Activated naive CD8-positive, alpha-beta T cell (primary cell): Measurements from ENCODE around the gene MUC2.

ENCODE experiments used
- H3K27ac Mint-ChIP-seq: one replicate; pipeline ENCODE4 v1.8.0; 2021; ENCODE audit warnings: mixed read lengths
- H3K27me3 Mint-ChIP-seq: one replicate; pipeline ENCODE4 v1.8.0; 2021; ENCODE audit warnings: mixed read lengths
- H3K36me3 Mint-ChIP-seq: one replicate; pipeline ENCODE4 v1.8.0; 2021; ENCODE audit warnings: mixed read lengths
- H3K4me1 Mint-ChIP-seq: one replicate; pipeline ENCODE4 v1.8.0; 2021; ENCODE audit warnings: low read depth, mixed read lengths
- H3K4me3 Mint-ChIP-seq: one replicate; pipeline ENCODE4 v1.8.0; 2021; ENCODE audit warnings: mild to moderate bottlenecking, mixed read lengths
- H3K9me3 Mint-ChIP-seq: one replicate; pipeline ENCODE4 v1.8.0; 2021; ENCODE audit warnings: low read depth, mixed read lengths

The MUC2 gene

DNA sequence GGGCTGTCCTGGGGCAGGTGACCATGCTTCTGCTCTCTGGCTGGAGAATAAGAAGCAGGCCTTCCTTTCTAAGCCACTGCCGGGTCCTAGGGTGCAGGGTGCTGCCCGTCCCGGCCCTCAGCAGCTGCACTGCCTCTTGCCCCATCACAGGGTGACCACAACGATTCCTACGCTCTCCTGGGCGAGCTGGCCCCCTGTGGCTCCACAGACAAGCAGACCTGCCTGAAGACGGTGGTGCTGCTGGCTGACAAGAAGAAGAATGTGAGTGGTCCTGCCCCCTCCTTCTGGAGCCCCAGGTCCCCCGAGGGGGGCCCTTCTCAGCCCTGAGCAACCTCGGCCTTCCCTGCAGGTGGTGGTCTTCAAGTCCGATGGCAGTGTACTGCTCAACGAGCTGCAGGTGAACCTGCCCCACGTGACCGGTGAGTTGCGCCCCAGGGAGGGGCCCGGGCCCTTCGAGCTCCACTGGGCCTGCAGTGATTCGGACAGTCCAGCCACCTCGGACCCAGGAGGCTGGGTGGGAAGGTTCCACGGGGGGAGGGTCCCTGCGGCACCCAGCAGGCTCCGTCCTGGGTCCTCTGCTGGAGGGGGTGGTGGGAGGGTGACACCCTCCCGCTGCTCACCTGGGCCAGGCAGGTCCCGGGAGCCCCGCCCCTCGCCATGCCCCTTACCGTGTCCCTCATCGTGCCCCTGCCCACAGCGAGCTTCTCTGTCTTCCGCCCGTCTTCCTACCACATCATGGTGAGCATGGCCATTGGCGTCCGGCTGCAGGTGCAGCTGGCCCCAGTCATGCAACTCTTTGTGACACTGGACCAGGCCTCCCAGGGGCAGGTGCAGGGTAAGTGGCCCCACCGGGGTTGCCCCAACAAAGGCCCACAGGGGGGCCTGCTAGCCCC is 8.3 kb downstream of the MUC2 start:
- no peaks in the 10 kb centered on the region for H3K4me1 Mint-ChIP-seq
- no peaks in the 10 kb centered on the region for H3K27me3 Mint-ChIP-seq
- H3K9me3 Mint-ChIP-seq, result no peaks in the 10 kb centered on the region
- H3K4me3 Mint-ChIP-seq, result no peak overlapping the region
- no peaks in the 10 kb centered on the region for H3K36me3 Mint-ChIP-seq
- no peak overlapping the region for H3K27ac Mint-ChIP-seq

DNA sequence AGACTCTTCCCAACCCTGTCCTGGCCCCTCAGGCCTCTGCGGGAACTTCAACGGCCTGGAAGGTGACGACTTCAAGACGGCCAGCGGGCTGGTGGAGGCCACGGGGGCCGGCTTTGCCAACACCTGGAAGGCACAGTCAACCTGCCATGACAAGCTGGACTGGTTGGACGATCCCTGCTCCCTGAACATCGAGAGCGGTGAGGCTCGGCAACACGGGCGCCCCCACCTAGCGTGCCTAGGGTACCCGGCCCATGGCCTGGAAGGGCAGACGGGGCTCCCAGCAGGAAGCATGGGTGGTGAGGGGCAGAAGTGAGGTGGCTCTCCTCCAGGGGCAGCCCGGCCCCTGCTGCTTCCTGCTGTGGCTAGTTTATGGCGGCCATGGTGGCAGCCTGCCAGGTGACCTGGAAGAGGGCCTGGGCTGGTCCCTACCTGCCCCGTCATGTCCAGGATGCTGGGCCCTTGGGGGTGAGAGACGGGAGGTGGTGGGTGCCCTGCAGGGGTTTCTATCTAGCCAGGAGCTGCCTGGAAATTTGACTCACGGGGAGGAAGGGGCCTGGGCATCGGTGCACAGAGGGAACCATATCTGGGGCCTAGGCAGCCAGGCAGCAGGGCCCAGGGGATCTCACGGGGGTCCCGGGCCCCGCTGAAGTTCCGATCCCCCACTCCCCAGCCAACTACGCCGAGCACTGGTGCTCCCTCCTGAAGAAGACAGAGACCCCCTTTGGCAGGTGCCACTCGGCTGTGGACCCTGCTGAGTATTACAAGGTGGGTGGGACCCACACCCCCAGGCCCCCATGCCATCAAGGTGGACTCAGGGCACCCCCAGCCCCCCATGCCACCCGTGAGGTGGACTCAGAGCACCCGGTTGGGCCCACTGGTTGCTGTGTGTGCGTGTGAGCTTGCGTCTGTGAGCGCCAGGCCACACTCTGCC is 9.2 kb downstream of the MUC2 start:
- H3K27me3 Mint-ChIP-seq, result no peaks in the 10 kb centered on the region
- H3K9me3 Mint-ChIP-seq, result no peaks in the 10 kb centered on the region
- H3K36me3 Mint-ChIP-seq, result no peaks in the 10 kb centered on the region
- H3K27ac Mint-ChIP-seq, result no peak overlapping the region
- no peak overlapping the region for H3K4me3 Mint-ChIP-seq
- no peaks in the 10 kb centered on the region for H3K4me1 Mint-ChIP-seq

DNA sequence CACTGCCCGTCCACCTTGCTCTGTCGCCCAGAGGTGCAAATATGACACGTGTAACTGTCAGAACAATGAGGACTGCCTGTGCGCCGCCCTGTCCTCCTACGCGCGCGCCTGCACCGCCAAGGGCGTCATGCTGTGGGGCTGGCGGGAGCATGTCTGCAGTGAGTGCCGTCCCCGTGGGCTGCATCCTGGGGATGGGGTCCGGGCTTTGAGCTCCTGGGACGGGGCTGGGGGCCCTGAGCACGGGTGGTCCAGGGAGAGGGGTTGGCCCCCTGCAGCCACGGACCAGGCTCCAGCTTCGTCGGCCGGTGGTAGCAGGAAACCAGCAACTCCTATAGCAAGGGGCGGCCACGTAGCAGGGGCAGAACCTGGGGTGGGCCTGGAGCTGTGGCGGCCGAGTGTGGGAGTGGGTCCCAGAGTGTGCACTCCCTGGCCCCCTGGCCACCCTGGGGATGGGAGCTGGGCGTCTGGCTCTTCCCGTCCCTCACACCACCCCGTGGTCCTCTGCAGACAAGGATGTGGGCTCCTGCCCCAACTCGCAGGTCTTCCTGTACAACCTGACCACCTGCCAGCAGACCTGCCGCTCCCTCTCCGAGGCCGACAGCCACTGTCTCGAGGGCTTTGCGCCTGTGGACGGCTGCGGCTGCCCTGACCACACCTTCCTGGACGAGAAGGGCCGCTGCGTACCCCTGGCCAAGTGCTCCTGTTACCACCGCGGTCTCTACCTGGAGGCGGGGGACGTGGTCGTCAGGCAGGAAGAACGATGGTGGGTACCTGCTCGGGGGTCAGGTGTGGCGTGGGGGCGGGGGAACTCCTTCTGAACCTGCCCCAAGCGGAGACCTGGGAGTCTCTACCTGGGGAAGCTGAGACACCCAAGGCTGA is 10.1 kb downstream of the MUC2 start:
- Mint-ChIP-seq H3K27me3 (no peaks in the 10 kb centered on the region), H3K4me3 (no peak overlapping the region), H3K27ac (no peak overlapping the region), H3K4me1 (no peaks in the 10 kb centered on the region), H3K9me3 (no peaks in the 10 kb centered on the region), H3K36me3 (no peaks in the 10 kb centered on the region)

DNA sequence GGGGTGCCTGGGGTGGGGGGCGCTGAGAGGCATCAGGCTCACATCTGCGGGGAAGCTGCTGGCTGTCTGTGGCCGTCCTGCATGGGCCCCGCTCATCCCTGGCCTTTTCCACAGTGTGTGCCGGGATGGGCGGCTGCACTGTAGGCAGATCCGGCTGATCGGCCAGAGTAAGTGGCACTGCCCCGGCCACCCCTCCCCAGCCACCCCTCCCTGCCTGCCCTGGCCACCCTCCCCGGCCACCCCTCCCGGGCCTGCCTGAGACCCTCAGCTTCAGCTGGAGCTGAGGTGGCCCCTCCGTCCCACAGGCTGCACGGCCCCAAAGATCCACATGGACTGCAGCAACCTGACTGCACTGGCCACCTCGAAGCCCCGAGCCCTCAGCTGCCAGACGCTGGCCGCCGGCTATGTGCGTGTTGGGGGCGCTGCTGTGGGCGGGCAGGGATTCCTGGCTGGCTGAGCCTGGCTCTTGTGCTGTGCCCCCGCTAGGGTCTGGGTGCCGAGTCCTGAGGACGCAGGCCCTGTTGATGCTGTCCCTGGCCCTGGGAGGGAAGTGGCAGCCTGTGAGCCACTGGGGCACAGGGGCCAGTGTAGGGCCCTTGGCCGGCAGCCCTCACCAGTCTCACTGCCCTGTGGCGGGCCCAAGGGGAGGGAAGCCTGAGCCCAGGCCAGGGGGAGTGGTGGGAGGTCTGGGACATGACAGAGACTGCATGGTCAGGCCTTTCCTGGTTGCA is 10.9 kb downstream of the MUC2 start:
- no peaks in the 10 kb centered on the region for H3K36me3 Mint-ChIP-seq
- H3K27ac Mint-ChIP-seq, result no peak overlapping the region
- no peak overlapping the region for H3K4me3 Mint-ChIP-seq
- no peaks in the 10 kb centered on the region for H3K9me3 Mint-ChIP-seq
- no peaks in the 10 kb centered on the region for H3K4me1 Mint-ChIP-seq
- no peaks in the 10 kb centered on the region for H3K27me3 Mint-ChIP-seq

DNA sequence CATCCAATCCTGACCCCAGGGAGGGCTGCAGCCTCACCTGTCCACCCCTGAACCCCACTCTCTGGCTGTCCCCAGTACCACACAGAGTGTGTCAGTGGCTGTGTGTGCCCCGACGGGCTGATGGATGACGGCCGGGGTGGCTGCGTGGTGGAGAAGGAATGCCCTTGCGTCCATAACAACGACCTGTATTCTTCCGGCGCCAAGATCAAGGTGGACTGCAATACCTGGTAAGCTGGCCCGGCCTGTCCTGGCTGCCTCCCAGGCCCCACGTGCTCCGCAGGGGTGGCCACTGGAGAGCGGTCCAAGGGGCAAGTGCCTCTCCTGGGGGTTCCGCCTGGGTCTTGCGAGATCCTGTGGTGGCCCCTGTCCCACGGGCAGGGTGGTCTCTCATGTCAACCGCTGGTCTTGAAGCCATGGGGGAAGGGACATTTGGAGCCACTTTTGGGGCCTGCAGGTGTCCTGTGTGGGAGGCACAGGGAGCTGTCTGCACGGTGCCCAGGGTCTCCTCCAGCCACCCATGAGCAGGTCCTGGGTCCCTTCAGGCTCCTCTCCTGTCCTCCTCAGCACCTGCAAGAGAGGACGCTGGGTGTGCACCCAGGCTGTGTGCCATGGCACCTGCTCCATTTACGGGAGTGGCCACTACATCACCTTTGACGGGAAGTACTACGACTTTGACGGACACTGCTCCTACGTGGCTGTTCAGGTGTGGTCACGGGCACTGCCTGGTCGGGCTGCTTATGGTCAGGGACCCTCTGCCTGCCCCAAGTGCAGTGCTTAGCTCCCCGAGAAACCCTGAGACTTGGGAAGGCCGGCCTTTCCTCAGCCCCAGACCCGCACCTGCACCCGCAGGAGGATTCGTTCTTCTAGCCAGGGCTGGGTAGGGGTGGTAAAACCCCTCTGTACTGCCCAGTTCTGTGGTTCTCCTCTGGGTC is 11.8 kb downstream of the MUC2 start:
- H3K27ac Mint-ChIP-seq, result no peak overlapping the region
- no peak overlapping the region for H3K4me3 Mint-ChIP-seq
- H3K27me3 Mint-ChIP-seq, result no peaks in the 10 kb centered on the region
- no peaks in the 10 kb centered on the region for H3K4me1 Mint-ChIP-seq
- no peaks in the 10 kb centered on the region for H3K36me3 Mint-ChIP-seq
- H3K9me3 Mint-ChIP-seq, result no peaks in the 10 kb centered on the region

DNA sequence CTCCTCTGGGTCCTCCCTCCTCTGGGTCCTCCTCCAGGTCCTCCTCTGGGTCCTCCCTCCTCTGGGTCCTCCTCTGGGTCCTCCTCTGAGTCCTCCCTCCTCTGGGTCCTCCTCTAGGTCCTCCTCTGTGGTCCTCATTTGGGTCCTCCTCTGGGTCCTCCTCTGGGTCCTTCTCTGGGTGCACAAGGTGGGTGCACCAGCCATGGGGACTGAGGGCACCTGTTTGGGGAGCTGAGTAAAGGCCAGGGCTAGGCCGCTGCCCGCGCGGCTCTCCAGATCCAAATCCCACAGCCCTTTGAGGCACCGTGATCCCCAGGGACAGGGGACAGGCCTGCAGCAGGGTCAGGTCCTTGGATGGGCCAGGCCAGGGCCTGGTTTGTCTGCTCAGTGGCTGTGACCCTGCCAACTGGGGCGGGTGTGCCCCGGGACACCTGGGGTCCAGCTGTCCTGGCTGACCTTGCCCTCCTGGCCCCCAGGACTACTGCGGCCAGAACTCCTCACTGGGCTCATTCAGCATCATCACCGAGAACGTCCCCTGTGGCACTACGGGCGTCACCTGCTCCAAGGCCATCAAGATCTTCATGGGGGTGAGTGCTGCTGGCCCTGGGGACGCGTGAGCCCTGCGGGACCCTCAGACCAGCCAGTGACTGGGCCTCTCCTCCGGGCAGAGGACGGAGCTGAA is 12.7 kb downstream of the MUC2 start:
- Mint-ChIP-seq H3K4me1 (no peaks in the 10 kb centered on the region), H3K36me3 (no peaks in the 10 kb centered on the region), H3K4me3 (no peak overlapping the region), H3K27me3 (no peaks in the 10 kb centered on the region), H3K27ac (no peak overlapping the region), H3K9me3 (no peaks in the 10 kb centered on the region)

DNA sequence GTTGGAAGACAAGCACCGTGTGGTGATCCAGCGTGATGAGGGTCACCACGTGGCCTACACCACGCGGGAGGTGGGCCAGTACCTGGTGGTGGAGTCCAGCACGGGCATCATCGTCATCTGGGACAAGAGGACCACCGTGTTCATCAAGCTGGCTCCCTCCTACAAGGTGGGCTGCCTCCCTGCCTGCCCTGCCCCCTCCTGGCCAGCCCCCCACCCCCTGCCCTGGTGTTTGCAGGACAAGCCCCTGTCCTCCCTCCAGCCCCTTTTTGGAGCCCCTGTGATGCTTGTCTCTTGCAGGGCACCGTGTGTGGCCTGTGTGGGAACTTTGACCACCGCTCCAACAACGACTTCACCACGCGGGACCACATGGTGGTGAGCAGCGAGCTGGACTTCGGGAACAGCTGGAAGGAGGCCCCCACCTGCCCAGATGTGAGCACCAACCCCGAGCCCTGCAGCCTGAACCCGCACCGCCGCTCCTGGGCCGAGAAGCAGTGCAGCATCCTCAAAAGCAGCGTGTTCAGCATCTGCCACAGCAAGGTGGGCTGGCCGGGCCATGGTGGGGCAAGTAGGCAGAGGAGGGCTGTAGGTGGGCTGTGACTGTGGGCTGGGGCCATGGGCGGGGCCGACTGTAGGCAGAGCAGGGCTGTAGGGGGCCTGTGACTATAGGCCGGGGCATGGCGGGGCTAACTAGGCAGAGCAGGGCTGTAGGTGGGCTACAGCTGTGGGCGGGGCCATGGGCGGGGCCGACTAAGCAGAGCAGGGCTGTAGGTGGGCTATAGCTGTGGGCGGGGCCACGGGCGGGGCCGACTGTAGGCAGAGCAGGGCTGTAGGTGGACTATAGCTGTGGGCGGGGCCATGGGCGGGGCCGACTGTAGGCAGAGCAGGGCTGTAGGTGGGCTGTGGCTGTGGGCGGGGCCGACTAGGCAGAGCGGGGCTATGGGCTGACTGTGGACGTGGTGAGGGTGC is 13.6 kb downstream of the MUC2 start:
- Mint-ChIP-seq H3K27ac (no peak overlapping the region), H3K4me3 (no peak overlapping the region), H3K4me1 (no peaks in the 10 kb centered on the region), H3K9me3 (no peaks in the 10 kb centered on the region), H3K27me3 (no peaks in the 10 kb centered on the region), H3K36me3 (no peaks in the 10 kb centered on the region)

DNA sequence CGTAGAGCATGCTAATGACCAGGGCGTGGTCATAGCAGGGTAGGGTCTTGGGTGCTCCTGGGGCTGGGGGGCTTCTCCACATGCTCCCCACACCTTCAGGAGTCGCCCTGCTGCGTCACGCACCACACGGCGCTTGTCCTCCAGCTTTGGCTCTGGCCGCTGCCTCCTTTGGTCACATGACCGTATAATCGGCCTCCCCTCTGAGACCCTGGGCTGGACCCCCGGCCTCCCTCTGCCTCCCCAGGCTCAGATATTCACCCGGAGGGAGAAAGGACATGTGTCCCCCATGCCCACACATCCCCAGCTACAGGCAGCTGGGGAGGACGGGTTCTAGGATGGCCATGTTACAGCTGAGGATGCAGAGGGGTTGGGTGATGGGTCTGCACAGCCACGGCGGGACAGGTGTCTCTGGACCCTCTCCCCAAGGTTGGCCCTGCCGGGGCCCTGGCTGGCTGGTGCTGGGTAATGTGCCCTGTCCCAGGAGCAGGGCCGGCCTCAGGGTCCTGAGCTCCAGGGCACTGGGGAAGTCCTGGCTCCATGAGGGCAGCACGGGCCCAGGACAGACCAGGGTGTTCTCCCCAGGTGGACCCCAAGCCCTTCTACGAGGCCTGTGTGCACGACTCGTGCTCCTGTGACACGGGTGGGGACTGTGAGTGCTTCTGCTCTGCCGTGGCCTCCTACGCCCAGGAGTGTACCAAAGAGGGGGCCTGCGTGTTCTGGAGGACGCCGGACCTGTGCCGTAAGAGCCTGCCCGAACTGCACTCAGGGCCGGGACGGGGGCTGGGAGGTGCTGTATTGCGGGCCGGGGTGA is 14.5 kb downstream of the MUC2 start:
- Mint-ChIP-seq H3K4me1 (no peaks in the 10 kb centered on the region), H3K4me3 (no peak overlapping the region), H3K9me3 (no peaks in the 10 kb centered on the region), H3K27ac (no peak overlapping the region), H3K36me3 (no peaks in the 10 kb centered on the region), H3K27me3 (no peaks in the 10 kb centered on the region)

DNA sequence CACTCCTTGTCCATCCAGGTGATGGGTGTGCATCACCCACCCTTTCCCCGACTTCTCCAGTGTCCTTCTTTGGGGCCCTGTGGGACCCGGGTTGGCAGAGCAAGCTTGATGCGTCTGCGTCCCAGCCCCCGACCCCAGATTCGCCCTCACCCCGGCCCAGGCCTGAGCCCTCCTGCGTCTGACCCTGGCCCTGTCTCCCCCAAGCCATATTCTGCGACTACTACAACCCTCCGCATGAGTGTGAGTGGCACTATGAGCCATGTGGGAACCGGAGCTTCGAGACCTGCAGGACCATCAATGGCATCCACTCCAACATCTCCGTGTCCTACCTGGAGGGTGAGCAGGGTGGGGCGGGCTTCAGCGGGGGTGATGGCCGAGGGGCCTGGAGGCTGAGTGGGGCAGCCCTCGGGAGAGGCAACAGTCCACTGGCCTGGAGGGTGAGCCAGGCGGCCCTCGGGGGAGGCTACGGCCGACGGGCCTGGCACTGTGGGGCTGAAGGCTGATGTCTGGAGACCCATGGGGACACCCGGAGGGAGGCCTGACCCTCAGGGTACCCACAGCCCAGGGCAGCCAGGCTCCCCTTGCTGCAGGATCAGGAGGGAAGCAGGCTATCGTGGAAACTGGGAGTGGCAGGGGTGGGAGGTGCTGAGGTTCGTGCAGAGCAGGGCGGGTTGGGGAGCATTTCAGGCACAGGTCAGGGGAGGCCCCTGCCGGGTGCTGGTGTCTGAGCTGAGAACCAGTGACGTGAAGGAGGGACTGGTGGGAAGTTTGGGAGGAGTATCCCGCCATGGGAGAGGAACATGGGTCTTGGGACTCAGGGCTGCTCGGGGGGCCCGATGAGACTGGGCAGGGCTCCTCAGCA is 15.3 kb downstream of the MUC2 start:
- H3K4me1 Mint-ChIP-seq, result no peaks in the 10 kb centered on the region
- H3K27me3 Mint-ChIP-seq, result no peaks in the 10 kb centered on the region

DNA sequence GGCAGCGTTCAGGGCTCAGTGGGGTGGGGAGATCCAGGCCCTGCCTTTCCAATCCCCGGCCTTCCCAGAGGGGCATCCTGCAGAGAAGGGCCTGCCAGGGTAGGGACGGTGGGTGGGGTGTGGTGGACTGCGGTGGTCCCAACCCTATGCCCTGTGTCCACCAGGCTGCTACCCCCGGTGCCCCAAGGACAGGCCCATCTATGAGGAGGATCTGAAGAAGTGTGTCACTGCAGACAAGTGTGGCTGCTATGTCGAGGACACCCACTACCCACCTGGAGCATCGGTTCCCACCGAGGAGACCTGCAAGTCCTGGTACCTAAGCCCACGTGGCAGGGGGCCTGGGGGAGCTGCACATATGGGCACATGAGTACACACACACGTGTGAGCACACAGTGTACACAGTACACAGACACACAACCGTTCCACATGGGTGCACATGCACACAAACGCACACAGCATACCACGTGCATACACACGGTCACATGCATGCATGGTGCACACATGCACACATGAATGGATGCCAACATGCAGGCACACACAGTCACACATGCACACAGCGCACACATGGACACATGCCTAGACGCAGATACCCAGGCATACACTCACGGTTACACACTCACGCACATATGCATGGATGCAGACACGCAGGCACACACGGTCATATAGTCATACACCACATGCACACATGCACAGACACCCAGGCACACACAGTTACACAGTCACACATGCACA is 16.1 kb downstream of the MUC2 start:
- H3K36me3 Mint-ChIP-seq, result no peaks in the 10 kb centered on the region
- no peaks in the 10 kb centered on the region for H3K4me1 Mint-ChIP-seq
- H3K27me3 Mint-ChIP-seq, result no peaks in the 10 kb centered on the region
- no peaks in the 10 kb centered on the region for H3K9me3 Mint-ChIP-seq
- H3K4me3 Mint-ChIP-seq, result no peak overlapping the region
- no peak overlapping the region for H3K27ac Mint-ChIP-seq

More for the DNA sequence above, 15.3 kb downstream of the MUC2 start:
- Mint-ChIP-seq H3K27ac (no peak overlapping the region), H3K36me3 (no peaks in the 10 kb centered on the region), H3K9me3 (no peaks in the 10 kb centered on the region), H3K4me3 (no peak overlapping the region)
